Cardiac septum (tissue), 1 donor: ENCODE measurements around the gene IL36B. TPM values are rescaled to one million over a fixed set of nuclear protein-coding genes. Genes with fewer than 3 reads are reported as not detected.

ENCODE experiments used
- DNase-seq: peaks from one replicate; pipeline ENCODE4 v3.0.0-alpha.2; 2020; ENCODE audit warnings: low spot score
- intact Hi-C: fragments of 100-400 bp; cut with DNase I; formaldehyde crosslinking; loops from one replicate; pipeline ENCODE4 v1.14.0; 2022
- total RNA-seq: library from RNA; stranded (reverse); fragmentation: NEBNext Ultra II Directional; extraction: Animal tissue kit (Norgen Biotek cat#: 25700); gene quantifications from one replicate; pipeline ENCODE4 v1.2.1, GENCODE V29; 2021
- donor health status: DM: no; HTN: no; CAD: no.

Gene IL36B
- total RNA-seq, 1 donor from 2014 or later: not detected

DNA sequence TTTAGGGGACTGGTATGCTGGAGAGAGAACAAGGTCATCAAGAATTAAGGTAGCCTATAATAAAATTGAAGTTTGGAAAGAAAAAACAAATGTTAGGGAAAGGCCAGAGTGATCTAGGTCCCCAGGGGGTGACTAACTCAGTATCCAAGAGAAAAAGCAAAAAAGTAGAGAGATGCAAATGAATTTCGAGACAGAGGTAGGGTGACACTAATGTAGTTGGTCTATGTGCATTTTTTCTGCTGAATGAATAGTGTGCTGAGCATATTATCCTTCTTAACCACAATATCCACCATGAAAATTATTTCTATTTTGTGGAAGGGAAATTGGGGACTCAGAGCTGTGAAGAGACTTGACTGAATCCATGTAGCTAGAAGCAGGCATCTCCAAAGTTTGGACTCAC is 37.6 kb downstream of the IL36B start:
- intact Hi-C loops: no loop called here
- no peak for DNase-seq

DNA sequence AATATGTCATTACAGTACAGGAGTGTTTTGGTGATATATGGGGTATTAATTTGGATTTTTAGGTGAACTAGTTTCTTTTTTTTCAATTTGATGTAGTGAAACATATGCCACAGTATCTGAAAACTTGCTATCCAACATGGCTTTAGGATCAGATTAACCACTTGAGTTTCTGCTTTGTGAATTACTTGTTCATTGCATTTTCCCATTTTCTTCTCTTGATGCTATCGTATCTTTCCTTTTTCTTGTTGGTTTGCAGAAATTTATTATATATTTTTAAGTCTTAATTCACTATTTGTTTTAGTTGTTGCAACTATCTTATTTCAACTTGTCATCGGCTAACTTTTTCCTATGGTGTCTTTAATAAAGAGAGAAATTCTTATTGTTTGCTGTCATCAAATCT is 38.6 kb downstream of the IL36B start:
- intact Hi-C loops: no loop called here
- no peak for DNase-seq

DNA sequence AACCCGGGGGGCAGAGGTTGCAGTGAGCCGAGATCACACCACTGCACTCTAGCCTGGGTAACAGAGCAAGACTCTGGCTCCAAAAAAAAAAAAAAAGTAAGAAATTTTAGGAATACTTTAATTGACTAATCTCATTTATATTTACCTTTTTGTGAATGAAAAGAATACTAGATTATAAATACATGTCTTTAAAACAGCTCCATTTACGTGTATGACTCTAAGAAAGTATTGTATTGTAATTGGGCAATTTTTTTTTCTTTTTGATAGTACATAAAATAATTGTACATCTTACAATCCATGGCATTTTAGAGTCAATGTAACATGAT is 39.4 kb downstream of the IL36B start:
- DNase-seq: no peak
- intact Hi-C loops: no loop called here

DNA sequence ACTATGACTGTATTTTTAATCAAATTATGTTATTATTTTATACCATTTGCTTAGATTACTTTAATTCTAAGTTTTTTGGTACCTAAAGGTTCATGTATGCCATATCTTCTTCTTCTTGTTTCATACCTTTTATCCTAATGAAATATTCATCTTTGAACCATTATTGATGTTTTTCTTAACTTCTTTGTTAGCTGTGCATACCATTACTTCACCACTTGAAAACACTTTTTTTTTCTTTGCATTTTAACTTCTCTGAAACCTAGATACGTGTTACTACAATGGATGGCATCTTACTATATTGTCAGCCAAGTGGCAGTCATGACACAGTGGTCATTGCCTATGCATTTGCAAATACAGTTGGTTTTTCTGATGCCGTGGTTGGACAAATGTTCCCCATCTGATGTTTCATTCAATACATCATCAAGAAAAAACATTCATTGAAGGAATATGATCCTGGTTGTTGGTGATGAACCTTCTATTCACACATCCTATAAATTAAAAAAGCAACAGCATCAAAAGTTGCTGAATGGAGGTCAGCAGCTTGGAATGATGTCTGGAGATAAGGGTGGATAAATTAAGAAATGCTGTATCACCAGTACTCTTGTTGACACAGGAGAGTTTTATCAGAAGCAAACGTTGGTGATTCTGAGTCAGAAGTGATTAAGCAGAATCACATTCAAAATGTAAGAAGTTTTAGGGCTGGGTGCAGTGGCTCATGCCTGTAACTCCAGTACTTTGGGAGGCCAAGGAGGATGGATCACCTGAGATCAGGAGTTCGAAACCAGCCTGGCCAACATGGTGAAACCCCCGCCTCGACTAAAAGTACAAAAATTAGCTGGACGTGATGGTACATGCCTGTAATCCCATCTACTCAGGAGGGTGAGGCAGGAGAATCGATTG is 40.0 kb downstream of the IL36B start:
- intact Hi-C loops: no loop called here
- no peak for DNase-seq

DNA sequence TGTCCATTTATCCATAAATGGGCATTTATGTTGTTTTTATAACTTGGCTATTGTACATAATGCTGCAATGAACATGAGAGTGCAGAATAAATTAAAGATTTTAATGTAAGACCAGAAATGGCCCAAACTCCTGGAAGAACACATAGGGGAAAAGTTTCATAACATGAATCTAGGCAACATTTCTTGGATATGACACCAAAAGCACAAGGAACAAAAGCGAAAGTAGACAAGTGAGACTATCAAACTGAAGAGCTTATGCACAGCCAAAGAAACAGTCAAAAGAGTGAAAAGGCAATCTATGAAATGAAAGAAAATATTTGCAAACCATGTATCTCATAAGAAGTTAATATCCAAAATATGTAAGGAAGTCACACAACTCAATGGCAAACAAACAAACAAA is 41.6 kb downstream of the IL36B start:
- intact Hi-C loops: no loop called here
- DNase-seq: no peak

DNA sequence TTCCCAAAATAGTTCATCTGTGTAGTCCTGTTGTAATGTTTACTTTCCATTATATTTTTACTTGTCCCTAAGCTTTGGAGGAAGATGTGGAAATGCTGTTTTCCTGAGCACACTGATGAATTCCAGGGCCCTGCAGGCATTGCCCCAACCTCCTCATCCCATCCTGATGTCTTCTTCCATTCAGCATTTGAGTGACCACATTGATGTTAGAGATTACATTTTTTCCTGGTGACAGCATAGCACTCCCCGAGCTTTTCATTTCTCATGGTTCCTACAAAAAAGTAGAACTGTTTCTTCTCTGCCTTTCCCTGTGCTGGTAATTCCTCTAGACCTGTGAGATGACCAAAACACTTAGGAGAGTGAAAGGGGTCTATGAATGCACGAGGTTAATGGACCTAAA is 42.6 kb downstream of the IL36B start:
- intact Hi-C loops: no loop called here
- no peak for DNase-seq

DNA sequence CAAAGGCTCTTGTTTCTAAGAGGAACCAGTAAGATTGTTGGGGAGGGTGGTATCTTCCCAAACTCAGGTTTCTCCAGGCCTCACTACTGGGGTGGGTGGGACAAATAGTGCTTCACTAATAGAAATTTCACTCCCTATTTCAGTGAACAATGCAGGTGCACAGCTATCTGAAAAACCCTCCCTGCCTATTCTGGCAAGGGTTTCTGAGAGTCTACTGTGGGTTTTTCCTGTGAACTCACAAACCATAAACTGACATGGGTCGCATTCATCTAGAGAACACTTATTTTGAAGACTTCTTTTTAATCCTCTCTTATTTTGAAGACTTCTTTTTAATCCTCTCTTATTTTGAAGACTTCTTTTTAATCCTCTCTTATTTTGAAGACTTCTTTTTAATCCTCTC is 43.0 kb downstream of the IL36B start:
- no peak for DNase-seq
- intact Hi-C loops: no loop called here

DNA sequence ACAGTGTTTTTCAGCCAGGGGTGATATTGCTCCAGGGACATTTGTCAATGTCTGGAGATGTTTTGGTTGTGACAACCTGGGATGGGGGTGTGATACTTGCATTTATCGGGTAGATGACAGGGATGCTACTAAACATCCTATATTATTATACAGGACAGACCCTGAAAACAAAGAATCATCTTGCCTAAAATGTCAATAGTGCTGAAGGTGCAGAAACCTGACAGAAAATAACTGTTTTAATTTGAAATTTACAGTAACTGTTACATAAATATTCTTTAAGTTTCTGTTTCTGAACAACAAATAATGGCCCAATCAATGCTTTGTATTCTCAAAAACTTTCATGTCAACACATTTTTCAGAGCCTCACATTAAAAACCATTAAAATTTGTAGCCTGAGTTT is 45.4 kb downstream of the IL36B start:
- intact Hi-C loops: no loop called here
- DNase-seq: no peak

DNA sequence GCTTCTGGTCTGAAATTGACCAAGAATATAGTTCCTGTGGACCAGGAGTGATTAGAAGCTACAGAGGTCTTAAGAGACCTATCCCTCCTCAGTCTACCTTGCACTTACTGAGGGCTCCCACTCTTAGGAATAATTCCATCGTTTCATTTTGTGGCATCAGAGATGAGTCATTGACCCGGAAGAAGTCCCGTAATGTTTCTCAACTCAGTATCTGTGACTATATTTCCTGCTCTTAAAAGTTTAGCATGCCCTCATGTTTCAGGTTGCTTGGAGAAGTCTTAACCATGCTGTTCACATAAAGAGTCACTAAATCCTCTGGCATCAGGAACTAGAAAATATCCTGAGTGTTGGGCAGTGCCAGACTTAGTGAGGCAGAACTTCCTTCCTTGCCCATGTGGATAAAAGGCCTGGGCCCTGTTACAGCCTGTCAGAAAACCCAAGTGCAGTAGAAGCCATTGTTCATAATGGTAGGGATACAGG is 47.6 kb downstream of the IL36B start, which contains the start of gene IL36A:
TSS of gene IL36A (plus strand) at position 430 of the 480 bp plus-strand sequence. CDS start 413 bp downstream, outside the sequence.
- intact Hi-C loops: no loop called here
- no peak for DNase-seq

DNA sequence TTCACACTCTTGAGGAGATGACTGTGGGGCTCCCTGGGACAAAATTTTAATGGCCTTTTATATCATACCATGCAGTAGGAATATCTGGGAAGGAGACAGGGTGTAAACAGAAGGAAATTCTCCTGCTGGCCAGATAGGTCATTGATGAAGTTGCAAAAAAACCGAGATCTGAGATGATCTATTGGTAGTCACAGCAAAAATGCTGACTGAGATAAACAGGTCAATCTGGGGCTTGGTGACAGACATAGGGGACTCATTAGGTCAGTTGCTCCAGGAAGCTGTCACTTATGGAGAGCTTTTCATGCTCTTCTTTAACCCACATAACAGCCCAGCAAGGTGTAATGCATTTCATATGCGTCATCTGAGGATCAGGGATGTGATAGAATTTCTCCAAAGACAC is 50.0 kb downstream of the IL36B start:
- intact Hi-C loops: no loop called here

DNA sequence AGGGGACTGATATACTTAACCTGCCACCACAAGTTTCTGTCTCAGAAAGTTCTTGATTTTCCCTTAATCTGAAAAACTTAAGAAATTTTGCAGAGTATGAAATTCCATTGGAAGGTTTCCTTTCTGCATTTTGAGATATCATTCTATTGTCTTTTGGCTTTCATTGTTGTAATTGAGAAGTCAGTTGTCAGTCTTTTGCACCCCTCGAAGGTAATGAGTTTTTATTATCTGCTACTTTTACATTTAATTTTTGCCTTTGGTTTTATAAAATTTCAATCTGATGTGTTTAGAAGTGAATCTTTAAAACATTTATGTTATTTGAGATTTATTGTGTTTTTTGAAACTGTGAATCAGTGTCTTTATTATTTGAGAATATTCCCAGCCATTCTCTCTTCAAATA is 52.2 kb downstream of the IL36B start:
- intact Hi-C loops: no loop called here

More for the DNA sequence above, 50.0 kb downstream of the IL36B start:
- no peak for DNase-seq

DNA sequence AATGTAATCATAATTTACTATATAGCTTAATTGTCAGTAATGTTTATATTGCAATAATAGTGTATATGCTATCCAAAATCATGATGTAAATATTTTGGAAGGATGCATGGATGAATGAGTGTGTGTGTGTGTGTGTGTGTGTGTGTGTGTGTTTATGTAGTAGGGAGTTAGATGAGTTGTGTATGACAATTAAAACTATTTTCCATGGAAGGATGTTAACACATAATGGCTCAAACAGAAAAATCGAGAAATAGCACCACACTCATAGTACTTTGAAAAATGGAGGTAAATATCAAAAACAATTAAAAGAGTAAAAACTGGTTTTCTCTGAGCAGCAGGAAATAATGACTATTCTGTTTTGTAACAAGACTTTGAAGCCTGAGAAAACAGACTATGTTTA is 55.5 kb downstream of the IL36B start:
- intact Hi-C loops: no loop called here
- no peak for DNase-seq

More for the DNA sequence above, 52.2 kb downstream of the IL36B start:
- DNase-seq: no peak

DNA sequence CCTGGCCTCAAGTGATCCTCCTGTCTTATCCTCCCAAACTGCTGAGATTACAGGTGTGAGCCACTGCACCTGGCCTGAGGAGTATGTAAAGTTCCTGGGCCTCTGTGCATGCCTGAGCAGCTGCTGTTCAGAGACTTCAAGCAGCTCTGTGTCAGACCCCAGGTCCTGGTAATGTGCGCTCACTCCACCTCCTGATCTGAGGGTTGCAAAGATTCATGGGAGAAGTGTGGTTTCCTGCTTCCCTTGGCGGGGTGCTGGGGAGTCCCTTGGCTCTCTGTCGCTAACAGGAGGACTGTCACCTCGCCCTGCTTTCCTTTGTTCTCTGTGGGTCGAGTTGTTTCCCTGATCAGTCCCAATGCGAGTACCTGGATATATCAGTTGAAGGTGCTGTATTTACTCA is 56.0 kb downstream of the IL36B start:
- intact Hi-C loops: no loop called here

DNA sequence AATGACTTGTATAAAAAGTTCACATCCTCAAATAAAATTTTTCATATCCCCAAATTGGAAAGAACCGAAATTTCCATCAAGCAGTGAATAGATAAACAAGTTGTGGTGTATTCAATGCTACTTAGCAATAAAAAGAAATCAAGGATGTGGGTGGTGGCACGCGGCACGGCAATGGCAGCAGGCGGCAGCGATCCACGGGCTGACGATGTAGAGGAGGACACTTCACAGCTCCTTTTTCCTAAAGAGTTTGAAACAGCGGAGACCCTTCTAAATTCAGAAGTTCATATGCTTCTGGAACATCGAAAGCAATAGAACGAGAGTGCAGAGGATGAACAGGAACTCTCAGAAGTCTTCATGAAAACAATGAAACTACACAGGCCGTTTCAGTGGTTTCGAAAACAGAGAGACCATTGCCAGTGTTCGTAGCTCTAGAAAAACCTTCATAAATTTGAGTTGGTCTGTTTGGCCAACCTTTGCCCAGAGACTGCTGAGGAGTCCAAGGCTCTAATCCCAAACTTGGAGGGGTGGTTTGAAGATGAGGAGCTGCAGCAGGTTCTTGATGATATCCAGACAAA is 57.2 kb downstream of the IL36B start:
- no peak for DNase-seq
- intact Hi-C loops: no loop called here

More for the DNA sequence above, 56.0 kb downstream of the IL36B start:
- DNase-seq: no peak

DNA sequence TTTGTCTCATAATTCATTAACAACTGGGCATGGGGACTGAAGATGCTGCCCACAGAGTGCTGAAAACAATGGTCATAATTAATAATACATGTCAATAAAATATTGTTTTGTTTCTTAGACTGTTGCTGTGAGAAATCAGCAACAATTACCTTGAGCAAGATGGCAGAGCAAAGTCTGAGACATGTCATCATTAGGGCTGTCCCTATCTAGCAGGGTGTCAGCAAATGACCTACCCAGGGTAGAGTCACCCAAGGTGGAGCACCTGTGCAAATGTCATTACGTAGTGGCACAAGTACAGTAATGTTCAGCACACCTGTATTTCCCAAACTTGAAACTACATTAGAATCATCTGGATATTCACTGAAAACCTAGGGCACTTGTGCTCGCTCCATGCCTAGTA is 58.0 kb downstream of the IL36B start:
- intact Hi-C loops: no loop called here

DNA sequence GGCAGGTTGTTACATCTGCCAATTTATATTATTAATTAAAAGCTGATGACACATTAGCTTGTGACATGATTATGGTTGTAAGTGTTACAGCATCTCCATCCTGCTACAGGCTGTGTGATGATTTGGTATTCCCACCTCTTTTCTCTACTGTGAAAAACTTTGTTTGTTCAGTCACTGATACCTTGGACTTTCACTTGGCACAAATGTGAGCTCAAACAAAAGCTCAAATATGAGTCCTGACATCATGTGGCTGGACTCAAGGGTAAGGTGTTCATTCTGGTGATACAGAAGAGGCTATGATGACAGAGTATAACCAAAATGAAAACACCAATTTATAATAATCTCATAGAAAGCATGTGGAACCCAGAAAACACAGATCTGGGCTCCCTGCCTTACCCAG is 58.8 kb downstream of the IL36B start:
- intact Hi-C loops: no loop called here

More for the DNA sequence above, 58.0 kb downstream of the IL36B start:
- DNase-seq: no peak

DNA sequence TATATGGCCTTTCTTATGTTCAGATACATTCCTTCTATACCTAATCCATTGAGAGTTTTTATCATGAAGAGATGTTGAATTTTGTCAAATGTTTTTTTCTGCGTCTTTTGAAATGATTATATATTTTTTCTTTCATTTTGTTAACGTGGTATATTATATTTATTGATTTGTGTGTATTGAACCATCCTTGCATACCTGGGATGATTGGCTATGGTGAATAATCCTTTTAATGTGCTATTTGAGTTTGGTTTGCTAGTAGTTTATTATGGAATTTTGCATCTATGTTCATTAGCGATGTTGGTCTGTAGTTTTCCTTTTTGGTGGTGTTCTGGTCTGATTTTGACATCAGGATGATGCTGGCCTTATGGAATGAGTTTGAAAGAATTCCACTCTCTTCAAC is 63.1 kb downstream of the IL36B start:
- intact Hi-C loops: no loop called here
- DNase-seq: no peak

More for the DNA sequence above, 58.8 kb downstream of the IL36B start:
- DNase-seq: no peak

DNA sequence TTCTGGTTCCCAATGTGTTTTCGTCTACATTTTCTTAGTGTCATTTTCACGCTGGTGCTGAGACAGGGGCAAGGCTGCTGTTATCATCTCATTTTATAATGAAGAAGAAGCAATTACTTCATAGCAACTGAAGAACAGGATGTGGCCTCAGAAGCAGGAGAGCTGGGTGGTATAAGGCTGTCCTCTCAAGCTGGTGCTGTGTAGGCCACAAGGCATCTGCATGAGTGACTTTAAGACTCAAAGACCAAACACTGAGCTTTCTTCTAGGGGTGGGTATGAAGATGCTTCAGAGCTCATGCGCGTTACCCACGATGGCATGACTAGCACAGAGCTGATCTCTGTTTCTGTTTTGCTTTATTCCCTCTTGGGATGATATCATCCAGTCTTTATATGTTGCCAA is 67.6 kb downstream of the IL36B start:
- intact Hi-C loops: no loop called here
- no peak for DNase-seq

DNA sequence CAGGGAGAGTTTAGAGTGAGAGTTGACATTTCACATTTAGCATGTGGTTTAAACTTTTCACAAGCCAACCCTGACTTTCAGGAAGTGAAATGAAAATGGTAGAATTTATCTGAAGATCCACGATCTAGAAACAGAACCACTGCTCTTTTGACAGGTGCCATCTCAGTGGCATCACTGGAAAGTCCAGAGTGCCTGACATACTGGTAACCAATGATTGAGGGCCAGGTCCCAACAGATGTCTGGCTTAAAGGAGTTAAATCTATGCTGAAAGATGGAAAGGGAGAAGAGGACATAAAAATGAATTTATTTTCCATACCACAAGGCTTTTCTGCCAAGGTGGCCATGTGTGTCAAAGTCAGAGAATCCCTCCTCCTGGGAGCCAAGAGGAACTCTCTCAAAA is 72.1 kb downstream of the IL36B start:
- intact Hi-C loops: no loop called here
- no peak for DNase-seq

DNA sequence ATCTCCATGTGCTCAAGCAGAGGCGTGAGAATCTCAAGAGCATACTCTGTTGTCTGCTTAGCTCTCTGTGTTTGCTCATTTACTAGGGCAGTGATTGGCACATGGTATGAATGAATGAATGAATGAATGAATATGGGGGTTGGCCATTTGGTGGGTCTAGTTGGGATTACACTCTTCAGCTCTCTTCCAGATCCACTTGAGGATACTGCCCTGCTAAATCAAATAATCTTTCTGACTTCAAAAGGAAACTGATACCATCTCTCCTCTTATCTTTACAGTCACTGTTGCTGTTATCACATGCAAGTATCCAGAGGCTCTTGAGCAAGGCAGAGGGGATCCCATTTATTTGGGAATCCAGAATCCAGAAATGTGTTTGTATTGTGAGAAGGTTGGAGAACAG is 72.9 kb downstream of the IL36B start:
- intact Hi-C loops: no loop called here

DNA sequence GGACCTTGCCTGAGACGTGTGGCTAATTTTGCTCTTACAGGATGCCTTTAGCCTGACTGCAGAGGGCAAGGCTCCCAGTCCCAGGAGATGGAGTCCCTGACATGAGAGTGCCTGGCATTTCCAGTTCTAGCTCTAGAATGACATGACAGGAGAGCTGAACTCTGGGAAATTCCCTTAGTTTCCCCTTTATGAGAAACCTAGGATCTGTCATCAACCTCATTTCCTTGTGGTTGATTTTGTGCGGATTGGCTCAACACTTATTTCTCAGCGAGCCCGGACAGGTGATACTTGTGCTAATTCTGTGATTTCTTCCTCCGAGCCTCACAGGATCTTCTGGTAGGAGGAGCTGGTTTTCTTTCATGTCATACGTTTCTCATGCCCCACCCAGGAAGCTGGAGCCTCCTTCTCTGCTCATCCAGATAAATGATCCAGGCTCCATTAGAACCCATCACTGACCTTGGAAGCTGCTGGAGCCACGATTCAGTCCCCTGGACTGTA is 75.1 kb downstream of the IL36B start, which contains the start of gene IL36G:
TSS of gene IL36G (plus strand) at position 448 of the 498 bp plus-strand sequence. CDS start 633 bp downstream, outside the sequence.
- intact Hi-C loops: no loop called here
- DNase-seq: no peak

More for the DNA sequence above, 72.9 kb downstream of the IL36B start:
- no peak for DNase-seq
